Endodermal cell (in vitro differentiated cells): Measurements from ENCODE around the gene CNDP1. TPM values are rescaled to one million over a fixed set of nuclear protein-coding genes. Genes with fewer than 3 reads are reported as not detected.

Experiments
- DNase-seq: peaks from one replicate; pipeline ENCODE4 v3.0.0-alpha.2; 2017
- H3K27ac ChIP-seq: 2 replicates; pipeline ENCODE4 v1.5.1; 2013; ENCODE audit warnings: mild to moderate bottlenecking, low read depth, low read length, moderate library complexity
- H3K27me3 ChIP-seq: 2 replicates; pipeline ENCODE4 v1.6.1; 2013; ENCODE audit warnings: mild to moderate bottlenecking, low read length, moderate library complexity; ENCODE audit not compliant: insufficient read depth, control insufficient read depth, poor library complexity, severe bottlenecking
- H3K36me3 ChIP-seq: 2 replicates; pipeline ENCODE4 v1.7.0; 2013; ENCODE audit warnings: mild to moderate bottlenecking, low read length, moderate library complexity; ENCODE audit not compliant: control insufficient read depth, insufficient read depth
- H3K4me1 ChIP-seq: one replicate; pipeline ENCODE4 v1.7.0; 2013; ENCODE audit warnings: low read length; ENCODE audit not compliant: control insufficient read depth, insufficient read depth
- H3K4me3 ChIP-seq: 2 replicates; pipeline ENCODE4 v1.5.1; 2013; ENCODE audit warnings: mild to moderate bottlenecking, low read length, moderate library complexity
- H3K9ac ChIP-seq: 2 replicates; pipeline ENCODE4 v1.6.1; 2013; ENCODE audit warnings: mild to moderate bottlenecking, low read length, moderate library complexity; ENCODE audit not compliant: poor library complexity, severe bottlenecking; ENCODE audit errors: extremely low read depth
- H3K9me3 ChIP-seq: 2 replicates; pipeline ENCODE4 v1.6.1; 2013; ENCODE audit warnings: mild to moderate bottlenecking, low read length, moderate library complexity; ENCODE audit not compliant: control insufficient read depth
- H3K27ac Mint-ChIP-seq: 2 replicates; pipeline ENCODE4 v1.8.0; 2020; ENCODE audit warnings: mixed read lengths
- H3K27me3 Mint-ChIP-seq: 2 replicates; pipeline ENCODE4 v1.8.0; 2021; ENCODE audit warnings: mild to moderate bottlenecking, mixed read lengths; ENCODE audit not compliant: insufficient read depth
- H3K36me3 Mint-ChIP-seq: 2 replicates; pipeline ENCODE4 v1.8.0; 2020; ENCODE audit warnings: low read depth, mixed read lengths
- H3K4me1 Mint-ChIP-seq: 2 replicates; pipeline ENCODE4 v1.8.0; 2020; ENCODE audit warnings: mixed read lengths
- H3K4me3 Mint-ChIP-seq: 2 replicates; pipeline ENCODE4 v1.8.0; 2020; ENCODE audit warnings: mild to moderate bottlenecking, moderate library complexity, mixed read lengths
- H3K9me3 Mint-ChIP-seq: 2 replicates; pipeline ENCODE4 v1.8.0; 2020; ENCODE audit warnings: mild to moderate bottlenecking, mixed read lengths
- WGBS, 2 experiments: methylation state at CpG; one replicate each; pipeline versions ENCODE4 v1.1.5 to v1.1.7; 2013; ENCODE audit warnings: missing lambda C conversion rate in 2 of 2, mixed read lengths in 1 of 2; ENCODE audit not compliant: insufficient coverage in 1 of 2, insufficient read length in 1 of 2; 5-methylcytosine and 5-hydroxymethylcytosine counted together
- total RNA-seq, 2 donors: library from RNA; stranded (reverse); fragmentation: NEBNext Ultra II Directional in 1 of 2; extraction: Animal tissue kit (Norgen Biotek cat#: 25700) in 1 of 2; gene quantifications; 2 replicates in 1 of 2; 3 replicates in 1 of 2; pipeline ENCODE4 v1.2.1, GENCODE V29; 2021
- TF ChIP-seq, protein P1 (sequence below): fragments of 200-600 bp; sonication (generic); conservative IDR thresholded peaks from 2 replicates; pipeline ENCODE4 v1.5.0; 2021; ENCODE audit warnings: antibody characterized with exemption, mild to moderate bottlenecking

The CNDP1 gene
- total RNA-seq, 2 donors from 2014 or later, result 0.51 TPM; not detected in 1

DNA sequence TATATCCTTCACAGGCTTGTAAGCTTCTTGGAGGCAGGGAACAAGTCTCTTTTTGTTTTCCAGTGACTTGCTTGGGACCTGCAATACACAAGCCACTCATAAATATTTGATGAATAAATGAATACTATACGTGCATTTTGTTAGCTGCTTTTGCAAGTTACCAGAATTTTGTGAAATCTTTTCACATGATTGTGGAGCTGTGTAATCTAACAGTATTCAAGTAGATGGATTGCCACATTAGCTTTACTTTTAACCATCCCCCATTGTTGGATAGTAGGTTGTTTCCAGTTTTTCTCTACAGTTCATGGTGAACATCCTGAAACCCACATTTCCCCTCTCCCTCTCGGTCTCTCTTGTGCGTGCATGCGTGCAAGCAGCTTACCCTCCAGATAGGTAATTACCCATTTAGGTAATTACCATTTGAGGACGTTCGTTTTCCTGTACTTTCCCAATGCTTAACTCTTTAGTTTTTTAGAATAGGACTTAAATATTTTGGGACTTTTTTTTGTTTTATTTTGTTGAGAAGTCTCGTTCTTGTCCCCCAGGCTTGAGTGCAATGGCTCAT is 75.8 kb downstream of the CNDP1 start:
- H3K4me1 ChIP-seq, result no peaks in the 10 kb centered on the region
- H3K9me3 ChIP-seq, result no peaks in the 10 kb centered on the region
- TF ChIP-seq, protein P1, sequence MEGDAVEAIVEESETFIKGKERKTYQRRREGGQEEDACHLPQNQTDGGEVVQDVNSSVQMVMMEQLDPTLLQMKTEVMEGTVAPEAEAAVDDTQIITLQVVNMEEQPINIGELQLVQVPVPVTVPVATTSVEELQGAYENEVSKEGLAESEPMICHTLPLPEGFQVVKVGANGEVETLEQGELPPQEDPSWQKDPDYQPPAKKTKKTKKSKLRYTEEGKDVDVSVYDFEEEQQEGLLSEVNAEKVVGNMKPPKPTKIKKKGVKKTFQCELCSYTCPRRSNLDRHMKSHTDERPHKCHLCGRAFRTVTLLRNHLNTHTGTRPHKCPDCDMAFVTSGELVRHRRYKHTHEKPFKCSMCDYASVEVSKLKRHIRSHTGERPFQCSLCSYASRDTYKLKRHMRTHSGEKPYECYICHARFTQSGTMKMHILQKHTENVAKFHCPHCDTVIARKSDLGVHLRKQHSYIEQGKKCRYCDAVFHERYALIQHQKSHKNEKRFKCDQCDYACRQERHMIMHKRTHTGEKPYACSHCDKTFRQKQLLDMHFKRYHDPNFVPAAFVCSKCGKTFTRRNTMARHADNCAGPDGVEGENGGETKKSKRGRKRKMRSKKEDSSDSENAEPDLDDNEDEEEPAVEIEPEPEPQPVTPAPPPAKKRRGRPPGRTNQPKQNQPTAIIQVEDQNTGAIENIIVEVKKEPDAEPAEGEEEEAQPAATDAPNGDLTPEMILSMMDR, result no peak
- Mint-ChIP-seq H3K4me1 (peaks cover 2% of the 10 kb centered on the region), H3K9me3 (peaks cover 3% of the 10 kb centered on the region), H3K27ac (no peak overlapping the region), H3K27me3 (no peaks in the 10 kb centered on the region), H3K36me3 (no peaks in the 10 kb centered on the region), H3K4me3 (no peak overlapping the region)
- 97 to 98% methylated on average over 6 to 7 of the region's 7 CpGs for WGBS, 2 experiments
- no peaks in the 10 kb centered on the region for H3K36me3 ChIP-seq
- no peak for DNase-seq
- no peak overlapping the region for H3K9ac ChIP-seq
- no peaks in the 10 kb centered on the region for H3K27me3 ChIP-seq
- H3K27ac ChIP-seq, result no peak overlapping the region
- H3K4me3 ChIP-seq, result no peak overlapping the region

DNA sequence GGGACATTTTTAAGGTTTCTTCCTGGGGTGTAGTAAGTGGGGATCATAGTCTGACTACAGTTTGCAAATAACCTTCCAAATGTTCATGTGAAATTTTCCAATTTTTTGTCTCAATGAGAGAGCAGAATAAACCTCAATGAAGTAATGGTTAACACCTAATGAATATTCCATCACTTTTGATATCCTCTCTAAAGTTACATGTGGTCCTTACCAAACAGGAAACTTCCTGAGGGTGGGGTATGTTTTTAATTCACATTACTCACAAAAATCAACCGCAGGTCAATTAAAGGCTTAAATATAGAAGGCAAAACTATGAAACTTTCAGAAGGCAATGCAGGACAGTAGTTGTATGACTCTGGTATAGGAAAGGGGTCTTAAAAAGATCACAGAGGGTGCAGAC is 76.6 kb downstream of the CNDP1 start:
- Histone ChIP-seq H3K36me3 (no peaks in the 10 kb centered on the region), H3K9me3 (no peaks in the 10 kb centered on the region), H3K4me3 (no peak overlapping the region), H3K4me1 (no peaks in the 10 kb centered on the region), H3K9ac (no peak overlapping the region), H3K27me3 (no peaks in the 10 kb centered on the region), H3K27ac (no peak overlapping the region)
- Mint-ChIP-seq H3K36me3 (no peaks in the 10 kb centered on the region), H3K4me1 (peaks cover 2% of the 10 kb centered on the region), H3K27ac (no peak overlapping the region), H3K4me3 (no peak overlapping the region), H3K27me3 (no peaks in the 10 kb centered on the region), H3K9me3 (peaks cover 3% of the 10 kb centered on the region)
- TF ChIP-seq, protein P1, result no peak
- 67 to 100% methylated on average over 1 of the region's 1 CpG for WGBS, 2 experiments
- no peak for DNase-seq

DNA sequence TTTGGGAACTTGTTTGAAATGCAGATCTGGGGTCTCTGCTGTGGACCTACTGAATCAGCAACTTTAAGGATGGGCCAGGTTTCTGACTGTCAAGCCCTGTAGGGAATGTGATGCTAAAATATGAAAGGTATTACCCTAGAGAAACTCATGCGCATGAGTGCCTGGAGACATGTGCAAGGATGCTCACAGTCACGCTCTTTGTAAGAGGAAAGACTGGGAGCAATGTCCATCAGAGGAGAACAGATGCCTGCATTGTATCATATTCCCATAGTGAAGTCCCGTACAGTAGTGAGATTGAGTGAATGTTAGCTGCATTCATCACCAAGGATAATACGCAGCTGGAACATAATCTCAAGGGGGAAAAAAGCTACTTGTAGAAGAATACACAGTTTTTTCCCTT is 77.5 kb downstream of the CNDP1 start:
- Mint-ChIP-seq H3K36me3 (no peaks in the 10 kb centered on the region), H3K27ac (no peak overlapping the region), H3K27me3 (no peaks in the 10 kb centered on the region), H3K9me3 (peaks cover 3% of the 10 kb centered on the region), H3K4me3 (no peak overlapping the region), H3K4me1 (peaks cover 2% of the 10 kb centered on the region)
- Histone ChIP-seq H3K4me1 (no peaks in the 10 kb centered on the region), H3K27me3 (no peaks in the 10 kb centered on the region), H3K27ac (no peak overlapping the region), H3K4me3 (no peak overlapping the region), H3K9ac (no peak overlapping the region), H3K36me3 (no peaks in the 10 kb centered on the region), H3K9me3 (peaks cover 2% of the 10 kb centered on the region)
- WGBS, 2 experiments, result 90 to 92% methylated on average over 3 to 4 of the region's 4 CpGs
- TF ChIP-seq, protein P1, result no peak
- no peak for DNase-seq
